ENCODE data around the gene CALCOCO2. TPM values are rescaled to one million over a fixed set of nuclear protein-coding genes. Genes with fewer than 3 reads are reported as not detected.
A peak's percentile ranks its signal among the peaks of the same experiment; 100 is the strongest.
"Not testable (repeated sequence)": the region's sequence is repeated elsewhere in the genome, so short reads cannot be mapped to it uniquely, and the experiment has no call there.

CALCOCO2 gene
- total RNA-seq, 1 donor from 2014 or later, result 92.6 TPM

- H3K9me3 Mint-ChIP-seq (ENCODE audit: low read depth), result no peaks in the 10 kb centered on the region
- no peaks in the 10 kb centered on the region for H3K36me3 Mint-ChIP-seq (ENCODE audit: insufficient read depth)
- no peak overlapping the region for H3K4me3 Mint-ChIP-seq (ENCODE audit: low read depth)
- peaks cover 51% of the 10 kb centered on the region for H3K27me3 Mint-ChIP-seq
- H3K27ac Mint-ChIP-seq, result no peak overlapping the region
- H3K4me1 Mint-ChIP-seq (ENCODE audit: low read depth), result peaks cover 13% of the 10 kb centered on the region
- no peak for DNase-seq (ENCODE audit: low spot score, unreplicated experiment)
- TF ChIP-seq, protein P1, sequence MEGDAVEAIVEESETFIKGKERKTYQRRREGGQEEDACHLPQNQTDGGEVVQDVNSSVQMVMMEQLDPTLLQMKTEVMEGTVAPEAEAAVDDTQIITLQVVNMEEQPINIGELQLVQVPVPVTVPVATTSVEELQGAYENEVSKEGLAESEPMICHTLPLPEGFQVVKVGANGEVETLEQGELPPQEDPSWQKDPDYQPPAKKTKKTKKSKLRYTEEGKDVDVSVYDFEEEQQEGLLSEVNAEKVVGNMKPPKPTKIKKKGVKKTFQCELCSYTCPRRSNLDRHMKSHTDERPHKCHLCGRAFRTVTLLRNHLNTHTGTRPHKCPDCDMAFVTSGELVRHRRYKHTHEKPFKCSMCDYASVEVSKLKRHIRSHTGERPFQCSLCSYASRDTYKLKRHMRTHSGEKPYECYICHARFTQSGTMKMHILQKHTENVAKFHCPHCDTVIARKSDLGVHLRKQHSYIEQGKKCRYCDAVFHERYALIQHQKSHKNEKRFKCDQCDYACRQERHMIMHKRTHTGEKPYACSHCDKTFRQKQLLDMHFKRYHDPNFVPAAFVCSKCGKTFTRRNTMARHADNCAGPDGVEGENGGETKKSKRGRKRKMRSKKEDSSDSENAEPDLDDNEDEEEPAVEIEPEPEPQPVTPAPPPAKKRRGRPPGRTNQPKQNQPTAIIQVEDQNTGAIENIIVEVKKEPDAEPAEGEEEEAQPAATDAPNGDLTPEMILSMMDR (IDR thresholded peaks at IDR 0.05; ENCODE audit: unreplicated experiment), result no peak
Measured at GRCh38 chr17:48792033-48792798, 38.6 kb upstream of the CALCOCO2 start.

- H3K36me3 Mint-ChIP-seq (ENCODE audit: insufficient read depth), result no peaks in the 10 kb centered on the region
- peak overlapping the region; percentile 82 for H3K27ac Mint-ChIP-seq
- no peak for DNase-seq (ENCODE audit: low spot score, unreplicated experiment)
- peaks cover 21% of the 10 kb centered on the region for H3K4me1 Mint-ChIP-seq (ENCODE audit: low read depth)
- H3K27me3 Mint-ChIP-seq, result peaks cover 28% of the 10 kb centered on the region
- H3K9me3 Mint-ChIP-seq (ENCODE audit: low read depth), result no peaks in the 10 kb centered on the region
- H3K4me3 Mint-ChIP-seq (ENCODE audit: low read depth), result no peak overlapping the region
- TF ChIP-seq, protein P1 (IDR thresholded peaks at IDR 0.05; ENCODE audit: unreplicated experiment), result no peak
Measured at GRCh38 chr17:48795444-48796162, 35.2 kb upstream of the CALCOCO2 start.

DNA sequence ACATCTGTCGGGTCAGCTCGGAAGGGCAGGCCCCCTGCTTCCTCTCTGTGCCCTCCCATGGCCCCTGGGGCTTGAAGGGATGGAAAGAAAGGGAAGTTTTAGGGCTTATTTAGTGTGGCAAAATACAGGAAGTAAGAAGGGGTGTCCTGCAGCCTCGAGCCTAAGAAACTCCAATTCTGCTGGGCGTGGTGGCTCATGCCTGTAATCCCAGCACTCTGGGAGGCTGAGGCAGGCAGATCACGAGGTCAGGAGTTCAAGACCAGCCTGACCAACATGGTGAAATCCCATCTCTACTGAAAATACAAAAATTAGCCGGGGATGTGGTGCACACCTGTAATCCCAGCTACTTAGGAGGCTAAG is 34.7 kb upstream of the CALCOCO2 start:
- not testable (repeated sequence) for H3K36me3 Mint-ChIP-seq (ENCODE audit: insufficient read depth); H3K9me3 Mint-ChIP-seq (ENCODE audit: low read depth); H3K4me3 Mint-ChIP-seq (ENCODE audit: low read depth); DNase-seq (ENCODE audit: low spot score, unreplicated experiment)
- Mint-ChIP-seq H3K27me3 (peaks cover 28% of the 10 kb centered on the region), H3K27ac (peak overlapping the region; percentile 82), H3K4me1 (ENCODE audit: low read depth) (peaks cover 21% of the 10 kb centered on the region)

DNA sequence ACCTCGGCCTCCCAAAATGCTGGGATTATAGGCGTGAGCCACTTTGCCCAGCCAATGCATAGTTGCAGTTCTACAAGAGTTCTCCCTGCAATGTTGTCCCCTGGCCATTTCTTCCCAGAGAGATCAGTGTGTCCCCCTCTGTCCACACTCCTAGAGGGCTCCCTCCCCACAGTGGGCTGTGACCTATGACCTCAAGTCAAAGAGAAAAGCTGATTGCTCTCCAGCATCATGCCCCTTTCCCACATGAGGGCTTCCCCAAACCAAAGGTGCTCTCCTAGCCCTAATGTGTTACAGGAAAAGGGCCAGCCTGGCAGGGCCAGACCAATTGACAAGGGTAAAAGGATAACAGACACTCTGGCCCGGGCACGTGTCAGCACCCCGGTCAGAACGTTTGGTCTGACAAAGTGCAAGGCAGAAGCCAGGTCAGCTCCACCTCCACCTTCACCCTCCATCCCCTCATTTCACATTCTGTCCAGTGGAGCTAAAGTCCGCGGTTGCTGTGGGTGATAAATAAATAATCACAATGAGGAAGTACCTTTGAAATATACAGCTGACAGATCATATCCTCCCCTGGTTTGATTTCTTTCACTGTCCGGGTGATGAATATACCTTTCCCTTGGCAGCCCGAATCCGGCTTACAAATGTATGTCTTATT is 31.6 kb upstream of the CALCOCO2 start:
- Mint-ChIP-seq H3K4me1 (ENCODE audit: low read depth) (peaks cover 21% of the 10 kb centered on the region), H3K4me3 (ENCODE audit: low read depth) (no peak overlapping the region), H3K27me3 (peaks cover 16% of the 10 kb centered on the region), H3K27ac (no peak overlapping the region), H3K9me3 (ENCODE audit: low read depth) (no peaks in the 10 kb centered on the region), H3K36me3 (ENCODE audit: insufficient read depth) (no peaks in the 10 kb centered on the region)
- DNase-seq (ENCODE audit: low spot score, unreplicated experiment), result no peak
- TF ChIP-seq, protein P1 (IDR thresholded peaks at IDR 0.05; ENCODE audit: unreplicated experiment), result no peak

DNA sequence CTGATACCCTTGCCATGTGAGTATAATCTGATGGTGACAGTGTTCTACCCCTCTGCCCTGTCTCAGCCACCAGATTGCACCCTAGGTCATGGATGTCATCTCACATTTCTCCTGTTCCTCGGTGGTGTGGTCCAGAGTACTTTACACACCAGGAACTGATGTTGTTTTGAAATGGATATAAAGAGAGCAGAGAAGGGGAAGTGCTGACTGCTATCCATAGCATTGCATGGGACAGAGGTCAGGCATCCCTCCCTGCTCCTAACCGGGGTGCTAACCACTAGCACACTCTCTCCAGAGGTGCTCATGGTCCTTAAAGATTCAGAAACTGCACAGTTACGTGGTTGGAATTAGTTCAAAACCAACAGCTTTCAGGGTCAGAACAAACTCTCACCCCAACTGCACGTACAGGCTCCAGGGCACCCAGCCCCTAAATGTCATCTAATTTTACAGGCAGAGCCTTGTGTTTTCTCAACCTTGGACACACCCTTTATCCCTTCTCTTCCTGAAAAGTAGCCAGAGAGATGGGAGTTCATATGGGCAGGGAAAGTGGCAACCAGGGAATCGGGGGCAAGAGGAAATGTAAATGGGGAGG is 30.1 kb upstream of the CALCOCO2 start:
- peaks cover 16% of the 10 kb centered on the region for H3K27me3 Mint-ChIP-seq
- DNase-seq (ENCODE audit: low spot score, unreplicated experiment), result no peak
- no peaks in the 10 kb centered on the region for H3K9me3 Mint-ChIP-seq (ENCODE audit: low read depth)
- TF ChIP-seq, protein P1 (IDR thresholded peaks at IDR 0.05; ENCODE audit: unreplicated experiment), result no peak
- H3K4me1 Mint-ChIP-seq (ENCODE audit: low read depth), result peaks cover 15% of the 10 kb centered on the region
- H3K36me3 Mint-ChIP-seq (ENCODE audit: insufficient read depth), result no peaks in the 10 kb centered on the region
- no peak overlapping the region for H3K27ac Mint-ChIP-seq
- H3K4me3 Mint-ChIP-seq (ENCODE audit: low read depth), result no peak overlapping the region

Measured in progenitor cell of endocrine pancreas (in vitro differentiated cells).